GM20000 (cell line): ENCODE measurements around the gene FAM107B.

ENCODE experiments used
- DNase-seq: peaks from one replicate; pipeline ENCODE4 v3.0.0; 2012; ENCODE audit warnings: low spot score
- CTCF ChIP-seq: IDR thresholded peaks from 2 replicates; pipeline ENCODE4 v1.5.1; 2012; ENCODE audit warnings: mild to moderate bottlenecking, control low read depth; ENCODE audit errors: extremely low read depth, missing control alignments

Gene FAM107B

GRCh38 chr10:14798636-14799035 lies 23.9 kb upstream of the FAM107B start:
- no peak for DNase-seq
- no peak for TF ChIP-seq CTCF

DNA sequence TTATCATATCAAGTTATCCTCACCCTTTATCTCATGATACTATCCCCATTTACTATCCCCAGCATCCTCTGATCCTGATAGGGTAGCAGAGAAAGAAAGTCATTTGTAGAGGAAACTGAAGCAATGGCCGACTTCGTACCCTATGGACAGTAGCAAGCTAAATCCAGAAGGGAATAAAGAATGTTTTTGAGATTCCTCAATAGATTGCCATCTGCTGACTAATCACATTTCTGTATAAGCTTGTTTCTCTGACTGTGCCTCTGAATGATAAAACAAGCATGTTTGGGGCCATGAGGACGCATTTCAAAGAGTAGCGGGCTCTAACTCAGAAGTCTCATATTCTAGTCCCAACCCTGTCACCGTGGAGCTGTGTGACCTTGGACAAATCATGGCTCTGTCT lies 13.2 kb upstream of the FAM107B start:
- TF ChIP-seq CTCF = no peak
- DNase-seq = no peak

GRCh38 chr10:14784459-14785055 lies 9.9 kb upstream of the FAM107B start:
- TF ChIP-seq CTCF = no peak

DNA sequence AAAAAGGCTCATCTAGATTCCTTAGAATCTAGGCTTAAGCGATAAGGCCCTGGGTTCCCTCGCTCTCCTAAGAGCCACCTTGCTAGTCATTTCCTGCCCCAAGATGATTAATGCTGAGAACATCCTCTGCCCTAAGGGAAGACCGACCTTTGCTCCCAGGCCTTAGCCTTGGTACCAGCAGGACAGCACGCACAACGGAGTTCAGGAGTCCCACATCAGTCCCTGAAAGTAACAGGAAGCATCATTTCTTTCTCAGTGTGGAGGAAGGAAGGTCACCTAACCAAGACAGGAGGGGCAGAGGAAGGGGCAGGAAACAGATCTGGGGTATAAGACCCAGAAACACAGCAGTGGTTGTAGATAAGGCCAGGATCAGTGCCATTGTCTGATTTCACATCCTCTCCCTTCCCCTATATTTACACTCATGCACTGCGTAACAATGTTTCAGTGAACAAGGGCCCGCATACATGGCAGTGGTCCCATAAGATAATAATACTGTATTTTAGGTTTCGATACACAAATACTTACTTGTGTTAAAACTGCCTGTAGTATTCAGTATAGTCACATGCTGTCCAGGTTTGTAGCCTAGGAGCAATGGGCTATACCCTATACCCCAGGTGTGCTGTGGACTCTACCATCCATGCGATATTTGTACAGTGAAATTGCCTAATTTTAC lies 8.1 kb upstream of the FAM107B start:
- TF ChIP-seq CTCF = no peak
- DNase-seq = no peak

More at GRCh38 chr10:14784459-14785055, 9.9 kb upstream of the FAM107B start:
- DNase-seq = no peak

DNA sequence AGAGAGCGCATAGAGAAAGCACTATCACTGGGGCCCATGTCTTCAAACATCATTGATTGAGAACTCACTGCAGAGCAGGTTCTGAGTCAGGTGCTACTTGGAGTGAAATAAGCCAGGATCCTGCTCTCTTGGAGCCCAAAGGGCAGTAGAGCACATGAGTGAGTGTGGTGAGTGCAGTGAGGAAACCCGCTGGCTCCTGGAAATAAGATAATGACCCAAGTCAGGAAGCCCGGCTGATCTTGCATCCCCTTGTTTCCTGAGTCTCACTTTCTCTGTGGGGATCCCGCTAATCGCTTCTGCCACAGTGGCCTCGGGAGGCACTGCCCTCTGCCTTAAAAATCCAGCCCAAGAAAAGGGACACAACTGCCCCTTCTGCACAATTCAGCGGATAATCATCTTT lies 7.1 kb upstream of the FAM107B start:
- DNase-seq = no peak
- TF ChIP-seq CTCF = no peak

DNA sequence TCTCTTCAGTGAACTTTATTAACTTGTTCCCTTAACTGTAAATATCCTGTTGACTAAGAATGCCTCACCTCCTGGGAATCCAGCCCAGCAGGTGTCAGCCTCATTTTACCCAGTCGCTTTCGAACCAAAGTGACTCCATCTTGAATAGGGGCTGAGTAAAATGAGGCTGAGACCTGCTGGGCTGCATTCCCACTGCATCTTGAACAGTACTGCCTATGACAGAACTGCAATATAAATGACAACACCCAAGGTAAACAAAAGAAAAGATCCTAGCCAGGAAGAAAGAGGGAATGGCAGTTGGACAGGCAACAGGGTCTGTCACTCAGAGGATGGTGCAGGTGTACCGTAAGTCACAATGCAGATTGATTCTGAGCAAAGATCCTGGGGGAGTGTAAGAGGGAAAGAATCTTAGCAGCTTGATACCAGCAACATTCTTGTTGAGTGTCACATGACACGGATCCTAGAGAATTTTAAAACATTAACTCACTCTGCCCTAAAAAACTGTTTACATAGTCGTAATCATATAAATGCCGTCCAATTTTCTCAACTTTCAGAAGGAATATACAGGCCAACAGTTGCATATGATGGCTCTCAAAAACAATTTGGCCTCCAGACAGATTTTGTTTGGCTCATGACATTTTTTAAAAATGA lies 4.4 kb upstream of the FAM107B start:
- DNase-seq = no peak

More for the DNA sequence above, 4.4 kb upstream of the FAM107B start:
- TF ChIP-seq CTCF = no peak
